Erythroblast (primary cell): ENCODE measurements around the gene DNAJA4.
A peak's percentile ranks its signal among the peaks of the same experiment; 100 is the strongest.

ENCODE experiments used
- DNase-seq, 2 experiments: peaks; one replicate each; lab custom pipeline; 2025; lab: John Stamatoyannopoulos, UW
- GATA1 ChIP-seq: IDR thresholded peaks from 2 replicates; pipeline ENCODE4 v1.6.1; 2011; ENCODE audit warnings: low read depth, mild to moderate bottlenecking, control low read depth, low read length, moderate library complexity
- POLR2A ChIP-seq: IDR thresholded peaks from 2 replicates; pipeline ENCODE4 v1.6.1; 2011; ENCODE audit warnings: mild to moderate bottlenecking, low read length

DNAJA4 gene

GRCh38 chr15:78304216-78305066 lies 40.1 kb downstream of the DNAJA4 start:
- TF ChIP-seq GATA1 (no peak), POLR2A (no peak)

GRCh38 chr15:78306176-78306774 lies 41.9 kb downstream of the DNAJA4 start:
- DNase-seq: peak in 1 of 2 experiments; percentile 29
- no peak for TF ChIP-seq POLR2A
- TF ChIP-seq GATA1: no peak

More at GRCh38 chr15:78304216-78305066, 40.1 kb downstream of the DNAJA4 start:
- DNase-seq: no peak

- no peak for TF ChIP-seq GATA1
- no peak for TF ChIP-seq POLR2A
- DNase-seq: peak in 1 of 2 experiments; percentile 16
These were observed 43.6 kb downstream of the DNAJA4 start for GRCh38 chr15:78307976-78308375.

GRCh38 chr15:78308422-78309032 lies 44.2 kb downstream of the DNAJA4 start:
- peak; percentile 68 to 73 for DNase-seq
- TF ChIP-seq POLR2A (no peak), GATA1 (no peak)

GRCh38 chr15:78311292-78311691 lies 46.9 kb downstream of the DNAJA4 start:
- no peak for DNase-seq
- TF ChIP-seq POLR2A (no peak), GATA1 (no peak)

- no peak for DNase-seq
- TF ChIP-seq GATA1: no peak
- TF ChIP-seq POLR2A: no peak
These were observed 48.2 kb downstream of the DNAJA4 start for GRCh38 chr15:78312536-78312935.

- no peak for DNase-seq
- TF ChIP-seq POLR2A: no peak
These were observed 48.6 kb downstream of the DNAJA4 start for GRCh38 chr15:78312957-78313356.

- no peak for TF ChIP-seq POLR2A
- TF ChIP-seq GATA1: no peak
- no peak for DNase-seq
These were observed 49.0 kb downstream of the DNAJA4 start for GRCh38 chr15:78313383-78313782.

- TF ChIP-seq GATA1 (no peak), POLR2A (no peak)
- no peak for DNase-seq
These were observed 49.8 kb downstream of the DNAJA4 start for GRCh38 chr15:78314181-78314581.

- no peak for TF ChIP-seq GATA1
- no peak for TF ChIP-seq POLR2A
- DNase-seq: peak; percentile 20 to 27
These were observed 51.4 kb downstream of the DNAJA4 start for GRCh38 chr15:78315686-78316282.

- TF ChIP-seq POLR2A (no peak), GATA1 (no peak)
- peak in 1 of 2 experiments; percentile 21 for DNase-seq
These were observed 52.1 kb downstream of the DNAJA4 start for GRCh38 chr15:78316283-78317083.

GRCh38 chr15:78317145-78317836 lies 52.9 kb downstream of the DNAJA4 start:
- DNase-seq: peak; percentile 39 to 50
- no peak for TF ChIP-seq POLR2A
- no peak for TF ChIP-seq GATA1
